ENCODE results near the gene ZNF326.
A peak's percentile ranks its signal among the peaks of the same experiment; 100 is the strongest.

ZNF326 gene

GRCh38 chr1:89994805-89995597, at the start of gene ZNF326:
Gene ZNF326, plus strand, starts transcription at chr1:89995110. Its CDS starts 148 bp downstream, at chr1:89995258.
- DNase-seq = peak; percentile 92

GRCh38 chr1:89945852-89946476, 48.9 kb upstream of the ZNF326 start:
- no peak for DNase-seq

GRCh38 chr1:89946532-89946931, 48.4 kb upstream of the ZNF326 start:
- no peak for DNase-seq

GRCh38 chr1:89948722-89949345, 46.1 kb upstream of the ZNF326 start:
- DNase-seq = no peak

GRCh38 chr1:89949991-89950624, 44.8 kb upstream of the ZNF326 start:
- DNase-seq = no peak

GRCh38 chr1:89950703-89951102, 44.2 kb upstream of the ZNF326 start:
- no peak for DNase-seq

GRCh38 chr1:89951766-89952604, 42.9 kb upstream of the ZNF326 start:
- no peak for DNase-seq

GRCh38 chr1:89952605-89953130, 42.2 kb upstream of the ZNF326 start:
- no peak for DNase-seq

- DNase-seq = no peak
Observed at GRCh38 chr1:89953131-89953626, 41.7 kb upstream of the ZNF326 start.

GRCh38 chr1:89953929-89954328, 41.0 kb upstream of the ZNF326 start:
- no peak for DNase-seq

GRCh38 chr1:89954401-89954800, 40.5 kb upstream of the ZNF326 start:
- no peak for DNase-seq

- DNase-seq = no peak
Observed at GRCh38 chr1:89955311-89956205, 39.4 kb upstream of the ZNF326 start.

- DNase-seq = no peak
Observed at GRCh38 chr1:89957107-89957506, 37.8 kb upstream of the ZNF326 start.

GRCh38 chr1:89958851-89959654, 35.9 kb upstream of the ZNF326 start:
- DNase-seq = no peak

GRCh38 chr1:89959719-89960118, 35.2 kb upstream of the ZNF326 start:
- no peak for DNase-seq

GRCh38 chr1:89962024-89962741, 32.7 kb upstream of the ZNF326 start:
- no peak for DNase-seq

GRCh38 chr1:89962742-89963075, 32.2 kb upstream of the ZNF326 start:
- DNase-seq = no peak

GRCh38 chr1:89965193-89965768, 29.6 kb upstream of the ZNF326 start:
- no peak for DNase-seq

GRCh38 chr1:89966656-89967055, 28.3 kb upstream of the ZNF326 start:
- no peak for DNase-seq

Data from CD4-positive, alpha-beta T cell treated with Interleukin-15 for 1 hour (primary cell).